Measurements from ENCODE around the gene PUSL1. TPM values are rescaled to one million over a fixed set of nuclear protein-coding genes. Genes with fewer than 3 reads are reported as not detected.

Gene PUSL1
- total and polyA plus RNA-seq, 2 of the 13 experiments (the other 11 are each of a cell fraction or from before 2014, with no cell fraction given), result 8.3 to 22.2 TPM

DNA sequence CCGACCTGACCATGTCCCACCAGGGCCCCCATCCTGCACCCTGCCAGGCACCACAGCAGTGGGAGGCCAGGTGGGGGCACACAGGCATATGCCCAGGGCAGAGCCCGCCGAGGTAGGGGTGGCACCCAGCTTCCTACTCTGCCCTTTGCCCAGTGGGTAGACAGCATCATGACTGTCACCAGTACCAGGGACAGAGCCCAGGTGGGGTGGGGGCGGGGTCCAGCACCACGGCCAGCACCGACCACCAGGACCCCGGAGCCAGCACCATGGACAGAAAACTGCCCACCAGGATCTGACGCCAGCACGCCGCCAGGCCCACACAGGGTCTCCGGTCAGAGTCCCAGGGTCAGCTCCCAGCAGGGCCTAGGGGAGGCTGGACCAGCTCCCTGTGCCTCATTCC, 26.4 kb downstream of the PUSL1 start (continued):
- TF ChIP-seq ZNF749 (CRISPR knock-in tag; IDR thresholded peaks at IDR 0.05; ENCODE audit: borderline replicate concordance), result 0 out of 2 replicates have a peak, but pooled peaks have one; percentile 63
- peak; percentile 84 for TF ChIP-seq ZNF317 (CRISPR knock-in tag; IDR thresholded peaks at IDR 0.05)
- TF ChIP-seq ZMYM4 (CRISPR knock-in tag; IDR thresholded peaks at IDR 0.05), result no peak
- 0 out of 2 replicates have a peak, but pooled peaks have one; percentile 29 for TF ChIP-seq ZNF574 (CRISPR knock-in tag; IDR thresholded peaks at IDR 0.05)
- no peak for TF ChIP-seq ZKSCAN5 (CRISPR knock-in tag; IDR thresholded peaks at IDR 0.05)
- TF ChIP-seq BRCA1 (CRISPR knock-in tag; IDR thresholded peaks at IDR 0.05), result no peak
- no peak for TF ChIP-seq CEBPG (CRISPR knock-in tag; IDR thresholded peaks at IDR 0.05)
- no peak for TF ChIP-seq PHF21A (CRISPR knock-in tag; IDR thresholded peaks at IDR 0.05)
- no peak for TF ChIP-seq CENPX (CRISPR knock-in tag; IDR thresholded peaks at IDR 0.05)
- TF ChIP-seq, protein P1, sequence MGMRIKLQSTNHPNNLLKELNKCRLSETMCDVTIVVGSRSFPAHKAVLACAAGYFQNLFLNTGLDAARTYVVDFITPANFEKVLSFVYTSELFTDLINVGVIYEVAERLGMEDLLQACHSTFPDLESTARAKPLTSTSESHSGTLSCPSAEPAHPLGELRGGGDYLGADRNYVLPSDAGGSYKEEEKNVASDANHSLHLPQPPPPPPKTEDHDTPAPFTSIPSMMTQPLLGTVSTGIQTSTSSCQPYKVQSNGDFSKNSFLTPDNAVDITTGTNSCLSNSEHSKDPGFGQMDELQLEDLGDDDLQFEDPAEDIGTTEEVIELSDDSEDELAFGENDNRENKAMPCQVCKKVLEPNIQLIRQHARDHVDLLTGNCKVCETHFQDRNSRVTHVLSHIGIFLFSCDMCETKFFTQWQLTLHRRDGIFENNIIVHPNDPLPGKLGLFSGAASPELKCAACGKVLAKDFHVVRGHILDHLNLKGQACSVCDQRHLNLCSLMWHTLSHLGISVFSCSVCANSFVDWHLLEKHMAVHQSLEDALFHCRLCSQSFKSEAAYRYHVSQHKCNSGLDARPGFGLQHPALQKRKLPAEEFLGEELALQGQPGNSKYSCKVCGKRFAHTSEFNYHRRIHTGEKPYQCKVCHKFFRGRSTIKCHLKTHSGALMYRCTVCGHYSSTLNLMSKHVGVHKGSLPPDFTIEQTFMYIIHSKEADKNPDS (CRISPR knock-in tag; IDR thresholded peaks at IDR 0.05), result no peak
- TF ChIP-seq SETDB1 (CRISPR knock-in tag; IDR thresholded peaks at IDR 0.05; ENCODE audit: borderline replicate concordance), result no peak
- no peak for TF ChIP-seq CREB3 (CRISPR knock-in tag; IDR thresholded peaks at IDR 0.05)
- no peak for TF ChIP-seq RERE (CRISPR knock-in tag; IDR thresholded peaks at IDR 0.05; ENCODE audit: low read depth)
- 0 out of 2 replicates have a peak, but pooled peaks have one; percentile 26 for TF ChIP-seq EED (CRISPR knock-in tag; IDR thresholded peaks at IDR 0.05)
- no peak for TF ChIP-seq TCF12 (IDR thresholded peaks at IDR 0.05)
- TF ChIP-seq TCF12 (CRISPR knock-in tag; IDR thresholded peaks at IDR 0.05), result 0 out of 2 replicates have a peak, but pooled peaks have one; percentile 65
- TF ChIP-seq ZNF790 (CRISPR knock-in tag; IDR thresholded peaks at IDR 0.05; ENCODE audit: borderline replicate concordance), result 0 out of 2 replicates have a peak, but pooled peaks have one; percentile 72
- no peak for TF ChIP-seq SOX6 (IDR thresholded peaks at IDR 0.05)
- TF ChIP-seq SOX6 (CRISPR knock-in tag; IDR thresholded peaks at IDR 0.05), result no peak
- TF ChIP-seq ZNF350 (CRISPR knock-in tag; IDR thresholded peaks at IDR 0.05; ENCODE audit: borderline replicate concordance, low read depth), result no peak
- TF ChIP-seq ZFP62 (CRISPR knock-in tag; IDR thresholded peaks at IDR 0.05), result no peak

Measured in HepG2 (cell line).